Measurements from ENCODE around the gene ERFL. TPM values are rescaled to one million over a fixed set of nuclear protein-coding genes. Genes with fewer than 3 reads are reported as not detected.
"Not testable (repeated sequence)": the region's sequence is repeated elsewhere in the genome, so short reads cannot be mapped to it uniquely, and the experiment has no call there.

ERFL gene
- total and polyA plus RNA-seq, 4 experiments from 2014 or later, result 0.11 to 9.2 (median 6.6) TPM; not detected in 1

GRCh38 chr19:41944336-41944735 is 16.1 kb upstream of the ERFL start:
- Histone ChIP-seq H3K4me1 (ENCODE audit: insufficient read depth, low read length) (peaks cover 41% of the 10 kb centered on the region), H3K36me3 (ENCODE audit: insufficient read depth, low read length) (no peaks in the 10 kb centered on the region), H3K9me3 (ENCODE audit: control insufficient read depth in 1 of 2, low read length in 2 of 2) (no peaks in the 10 kb centered on the region), H3K27ac (ENCODE audit: low read depth, low read length) (peak overlapping the region; percentile 41), H3K4me3 (ENCODE audit: low read length in 2 of 2) (no peak overlapping the region), H3K27me3 (ENCODE audit: insufficient read depth, low read length) (no peaks in the 10 kb centered on the region)
- no peak for DNase-seq
- peaks cover 0 to 4% (median 0%) of the 10 kb centered on the region in 8 donors for H3K9me3 Mint-ChIP-seq
- H3K4me3 Mint-ChIP-seq, result peak overlapping the region in 1 of 8 donors; percentile 86
- H3K27ac Mint-ChIP-seq, result peak overlapping the region; percentile 95 to 100 (median 99)
- H3K27me3 Mint-ChIP-seq, result peaks cover 0 to 2% of the 10 kb centered on the region in 2 donors
- H3K36me3 Mint-ChIP-seq, result peaks cover 0 to 1% of the 10 kb centered on the region in 2 donors
- intact Hi-C loops (cut with micrococcal nuclease), result no loop called here
- H3K4me1 Mint-ChIP-seq, result peaks cover 23 to 64% (median 38%) of the 10 kb centered on the region in 4 donors
- ChIA-PET CTCF (ENCODE audit: partially characterized antibody) (interaction anchor here (1.1 to 9.6 kb wide), 5 partner anchors 14 to 93 kb away, joined by 3 to 85 read pairs (median 15); partner anchors contain the start of gene RPS19), POLR2A (ENCODE audit: partially characterized antibody) (interaction anchor here (1.0 to 6.4 kb wide), 8 partner anchors 10 to 84 kb away, joined by 3 to 106 read pairs (median 18); partner anchors contain the start of genes ARHGEF1, CD79A, ERFL and RPS19)

DNA sequence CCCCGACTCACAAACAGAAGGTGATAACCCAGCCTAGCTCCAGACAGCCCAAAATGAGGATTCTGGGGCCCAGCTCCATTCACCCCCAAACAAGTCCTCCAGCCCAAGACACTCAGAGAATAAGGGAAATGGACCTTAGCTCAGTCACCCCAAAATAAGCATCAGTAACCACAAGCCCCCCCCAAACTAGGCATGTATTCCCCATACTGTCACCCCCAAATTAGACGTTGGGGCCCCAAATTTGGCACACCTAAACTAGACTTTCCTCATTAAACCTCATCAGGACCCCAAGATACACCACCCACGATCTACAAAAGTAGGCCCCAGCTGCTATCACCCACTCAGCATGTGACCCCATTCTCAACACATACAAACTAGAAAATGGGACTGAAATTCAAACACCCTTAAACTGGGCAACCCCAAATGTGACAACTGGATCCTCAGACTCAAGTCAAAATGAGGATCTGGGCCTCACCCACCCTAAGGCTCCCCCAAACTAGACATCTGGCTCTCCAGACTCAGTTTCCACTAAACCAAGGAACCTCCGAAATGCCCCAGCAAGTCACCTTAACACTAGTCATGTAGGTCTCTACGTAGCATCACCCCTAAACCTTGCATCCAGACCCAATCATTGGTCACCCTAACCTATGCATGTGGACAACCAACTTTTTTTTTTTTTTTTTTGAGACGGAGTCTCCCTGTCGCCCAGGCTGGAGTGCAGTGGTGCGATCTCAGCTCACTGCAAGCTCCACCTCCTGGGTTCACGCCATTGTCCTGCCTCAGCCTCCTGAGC is 13.4 kb upstream of the ERFL start:
- Mint-ChIP-seq H3K4me3 (peak overlapping the region; percentile 50 to 81 (median 64)), H3K27me3 (peaks cover 0 to 2% of the 10 kb centered on the region in 2 donors), H3K27ac (peak overlapping the region; percentile 49 to 85 (median 83)), H3K9me3 (peaks cover 0 to 4% (median 0%) of the 10 kb centered on the region in 8 donors), H3K36me3 (peaks cover 0 to 1% of the 10 kb centered on the region in 2 donors), H3K4me1 (peaks cover 20 to 54% (median 35%) of the 10 kb centered on the region in 4 donors)
- peaks cover 37% of the 10 kb centered on the region for H3K4me1 ChIP-seq (ENCODE audit: insufficient read depth, low read length)
- no peak overlapping the region for H3K27ac ChIP-seq (ENCODE audit: low read depth, low read length)
- POLR2A ChIA-PET (ENCODE audit: partially characterized antibody), result interaction anchor here (1.3 to 6.4 kb wide), 4 partner anchors 29 to 81 kb away, joined by 3 to 106 read pairs (median 6); partner anchors contain the start of genes ARHGEF1 and RPS19
- no peak overlapping the region for H3K4me3 ChIP-seq (ENCODE audit: low read length in 2 of 2)
- H3K36me3 ChIP-seq (ENCODE audit: insufficient read depth, low read length), result no peaks in the 10 kb centered on the region
- CTCF ChIA-PET (ENCODE audit: partially characterized antibody), result interaction anchor here (2.2 kb wide), 1 partner anchor 82 kb away, joined by 11 read pairs; the partner anchor contains the start of gene RPS19
- H3K27me3 ChIP-seq (ENCODE audit: insufficient read depth, low read length), result no peaks in the 10 kb centered on the region
- no peaks in the 10 kb centered on the region for H3K9me3 ChIP-seq (ENCODE audit: control insufficient read depth in 1 of 2, low read length in 2 of 2)
- intact Hi-C loops (cut with micrococcal nuclease), result no loop called here
- no peak for DNase-seq

GRCh38 chr19:41940731-41941409 is 12.6 kb upstream of the ERFL start:
- Histone ChIP-seq H3K4me1 (ENCODE audit: insufficient read depth, low read length) (peaks cover 37% of the 10 kb centered on the region), H3K36me3 (ENCODE audit: insufficient read depth, low read length) (no peaks in the 10 kb centered on the region), H3K27ac (ENCODE audit: low read depth, low read length) (no peak overlapping the region), H3K9me3 (ENCODE audit: control insufficient read depth in 1 of 2, low read length in 2 of 2) (no peaks in the 10 kb centered on the region), H3K4me3 (ENCODE audit: low read length in 2 of 2) (peak overlapping the region in 1 of 2 donors; percentile 43), H3K27me3 (ENCODE audit: insufficient read depth, low read length) (no peaks in the 10 kb centered on the region)
- POLR2A ChIA-PET (ENCODE audit: partially characterized antibody), result interaction anchor here (1.3 to 1.5 kb wide), 2 partner anchors 53 to 81 kb away, joined by 3 to 10 read pairs; partner anchors contain the start of gene RPS19
- intact Hi-C loops (cut with micrococcal nuclease), result no loop called here
- CTCF ChIA-PET (ENCODE audit: partially characterized antibody), result interaction anchor here (1.7 kb wide), 1 partner anchor 10 kb away, joined by 5 read pairs; no protein-coding TSS in a partner anchor
- peak overlapping the region in 6 of 7 donors; percentile 68 to 93 (median 87) for H3K27ac Mint-ChIP-seq
- H3K27me3 Mint-ChIP-seq, result peaks cover 0 to 2% of the 10 kb centered on the region in 2 donors
- no peak for DNase-seq
- peak overlapping the region; percentile 84 to 90 (median 86) for H3K4me3 Mint-ChIP-seq
- H3K4me1 Mint-ChIP-seq, result peaks cover 19 to 56% (median 36%) of the 10 kb centered on the region in 4 donors
- H3K36me3 Mint-ChIP-seq, result peaks cover 0 to 1% of the 10 kb centered on the region in 2 donors
- H3K9me3 Mint-ChIP-seq, result peaks cover 0 to 4% (median 0%) of the 10 kb centered on the region in 8 donors

DNA sequence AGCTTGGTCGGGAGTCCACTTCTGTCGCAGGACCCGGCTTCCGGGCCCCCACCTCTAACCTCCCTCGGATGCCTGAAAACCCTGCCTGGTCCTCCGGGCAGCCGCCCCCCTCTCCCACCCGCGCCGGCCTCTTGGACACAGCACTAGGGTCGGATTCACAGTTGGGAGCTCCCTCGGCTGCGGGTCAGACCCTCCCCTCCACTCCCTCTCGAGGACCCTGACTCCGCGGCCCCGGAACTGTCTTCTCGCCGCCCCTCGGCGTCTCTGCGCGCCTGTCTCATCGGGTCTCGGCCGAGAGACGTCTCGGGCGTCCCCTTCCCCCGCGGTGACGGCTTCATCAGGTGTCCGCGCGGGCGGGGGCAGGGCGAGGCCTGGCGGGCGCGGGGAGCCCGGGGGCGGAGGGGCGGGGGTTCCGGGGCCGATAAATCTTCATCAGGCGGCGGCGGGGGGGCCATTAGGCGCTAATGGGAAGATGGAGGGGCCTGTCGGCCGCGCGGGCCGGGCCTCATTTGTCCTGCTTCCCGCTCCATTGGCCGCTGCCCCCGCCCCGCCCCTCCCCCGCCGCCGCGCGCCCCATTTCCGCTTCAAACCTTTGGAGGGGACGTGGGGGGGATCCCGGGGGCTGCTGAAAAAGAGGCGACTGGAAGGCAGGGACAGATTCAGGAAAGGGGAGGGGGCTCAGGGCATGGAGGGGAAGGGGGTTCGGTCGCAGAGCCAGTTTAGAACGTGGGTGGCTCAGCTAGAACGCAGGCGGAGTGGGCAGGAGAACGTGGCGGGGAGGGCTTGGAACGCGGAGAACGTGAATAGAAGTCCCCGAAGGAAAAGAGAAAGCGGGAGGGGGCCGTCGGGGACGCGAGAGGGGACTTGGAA is 11.8 kb upstream of the ERFL start:
- Histone ChIP-seq H3K4me3 (ENCODE audit: low read length in 2 of 2) (peak overlapping the region in 1 of 2 donors; percentile 43), H3K27me3 (ENCODE audit: insufficient read depth, low read length) (no peaks in the 10 kb centered on the region), H3K36me3 (ENCODE audit: insufficient read depth, low read length) (no peaks in the 10 kb centered on the region), H3K4me1 (ENCODE audit: insufficient read depth, low read length) (peaks cover 35% of the 10 kb centered on the region), H3K9me3 (ENCODE audit: control insufficient read depth in 1 of 2, low read length in 2 of 2) (no peaks in the 10 kb centered on the region), H3K27ac (ENCODE audit: low read depth, low read length) (no peak overlapping the region)
- H3K27ac Mint-ChIP-seq, result peak overlapping the region; percentile 57 to 93 (median 90)
- peaks cover 0 to under 1% (median 0%) of the 10 kb centered on the region in 8 donors for H3K9me3 Mint-ChIP-seq
- H3K36me3 Mint-ChIP-seq, result peaks cover 0 to under 1% of the 10 kb centered on the region in 2 donors
- peaks cover 1 to 5% of the 10 kb centered on the region in 2 donors for H3K27me3 Mint-ChIP-seq
- ChIA-PET POLR2A (ENCODE audit: partially characterized antibody) (interaction anchor here (0.7 to 1.5 kb wide), 6 partner anchors 19 to 81 kb away, joined by 3 to 10 read pairs (median 4); partner anchors contain the start of genes RABAC1 and RPS19), CTCF (ENCODE audit: partially characterized antibody) (interaction anchor here (1.7 kb wide), 1 partner anchor 10 kb away, joined by 5 read pairs; no protein-coding TSS in a partner anchor)
- DNase-seq, result peak in 2 of 5 donors; percentile 28 to 55
- intact Hi-C loops (cut with micrococcal nuclease), result no loop called here
- H3K4me3 Mint-ChIP-seq, result peak overlapping the region; percentile 84 to 90 (median 86)
- H3K4me1 Mint-ChIP-seq, result peaks cover 17 to 53% (median 34%) of the 10 kb centered on the region in 4 donors

DNA sequence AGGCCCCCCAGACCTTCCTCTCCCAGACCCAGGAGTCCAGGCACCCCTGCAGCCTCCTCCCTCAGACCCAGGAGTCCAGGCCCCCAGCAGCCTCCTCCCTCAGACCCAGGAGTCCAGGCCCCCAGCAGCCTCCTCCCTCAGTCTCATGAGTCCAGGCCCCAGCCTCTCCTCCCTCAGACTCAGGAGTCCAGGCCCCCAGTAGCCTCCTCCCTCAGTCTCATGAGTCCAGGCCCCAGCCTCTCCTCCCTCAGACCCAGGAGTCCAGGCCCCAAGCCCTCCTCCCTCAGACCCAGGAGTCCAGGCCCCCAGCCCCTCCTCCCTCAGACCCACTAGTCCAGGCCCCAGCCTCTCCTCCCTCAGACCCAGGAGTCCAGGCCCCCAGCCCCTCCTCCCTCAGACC is 11.0 kb upstream of the ERFL start:
- H3K36me3 Mint-ChIP-seq; DNase-seq; H3K27me3 ChIP-seq (ENCODE audit: insufficient read depth, low read length); H3K9me3 ChIP-seq (ENCODE audit: control insufficient read depth in 1 of 2, low read length in 2 of 2); H3K27me3 Mint-ChIP-seq; H3K27ac ChIP-seq (ENCODE audit: low read depth, low read length); H3K36me3 ChIP-seq (ENCODE audit: insufficient read depth, low read length); H3K9me3 Mint-ChIP-seq; intact Hi-C loops (cut with micrococcal nuclease); H3K4me3 ChIP-seq (ENCODE audit: low read length in 2 of 2): not testable (repeated sequence)
- peak overlapping the region in 3 of 8 donors; percentile 16 to 57 (median 56) for H3K4me3 Mint-ChIP-seq
- POLR2A ChIA-PET (ENCODE audit: partially characterized antibody), result interaction anchor here (0.7 to 1.2 kb wide), 4 partner anchors 20 to 80 kb away, joined by 3 to 6 read pairs (median 4); partner anchors contain the start of genes RABAC1 and RPS19
- H3K27ac Mint-ChIP-seq, result peak overlapping the region in 1 of 7 donors; percentile 48
- H3K4me1 ChIP-seq (ENCODE audit: insufficient read depth, low read length), result peaks cover 35% of the 10 kb centered on the region
- H3K4me1 Mint-ChIP-seq, result peaks cover 16 to 53% (median 33%) of the 10 kb centered on the region in 4 donors
- CTCF ChIA-PET (ENCODE audit: partially characterized antibody), result interaction anchor here (1.7 kb wide), 1 partner anchor 11 kb away, joined by 5 read pairs; no protein-coding TSS in a partner anchor

All from CD4-positive, alpha-beta memory T cell (primary cell).